ENCODE results near the gene CACNA2D4. TPM values are rescaled to one million over a fixed set of nuclear protein-coding genes. Genes with fewer than 3 reads are reported as not detected.

CACNA2D4 gene
- total RNA-seq, 4 donors from 2014 or later: 1.4 to 3.3 (median 3.0) TPM

- Histone ChIP-seq H3K27ac (peak overlapping the region in 3 of 4 donors; percentile 82 to 88 (median 88)), H3K36me3 (no peaks in the 10 kb centered on the region), H3K4me3 (peak overlapping the region in 1 of 2 donors; percentile 71), H3K9me3 (no peaks in the 10 kb centered on the region), H3K4me1 (peaks cover 0 to 37% (median 11%) of the 10 kb centered on the region in 3 donors), H3K27me3 (no peaks in the 10 kb centered on the region)
- ATAC-seq: no peak
- TF ChIP-seq EP300 (IDR thresholded peaks at IDR 0.05) (no peak), CTCF (IDR thresholded peaks at IDR 0.05) (no peak), POLR2A (IDR thresholded peaks at IDR 0.05) (no peak), POLR2AphosphoS5 (IDR thresholded peaks at IDR 0.05) (no peak)
- WGBS, 2 donors (ENCODE audit: low coverage in 1 of 2): no CpG with 5 or more reads among the region's 22 CpGs
Observed at GRCh38 chr12:1797991-1798640, 120.3 kb downstream of the CACNA2D4 start.

- peak; percentile 35 for ATAC-seq
- Histone ChIP-seq H3K4me3 (peak overlapping the region; percentile 45 to 71), H3K27ac (peak overlapping the region; percentile 30 to 88 (median 85)), H3K27me3 (no peaks in the 10 kb centered on the region), H3K4me1 (peaks cover 0 to 42% (median 11%) of the 10 kb centered on the region in 3 donors), H3K9me3 (no peaks in the 10 kb centered on the region), H3K36me3 (no peaks in the 10 kb centered on the region)
- TF ChIP-seq EP300 (IDR thresholded peaks at IDR 0.05) (no peak), POLR2A (IDR thresholded peaks at IDR 0.05) (peak; percentile 44 to 56), POLR2AphosphoS5 (IDR thresholded peaks at IDR 0.05) (peak; percentile 33), CTCF (IDR thresholded peaks at IDR 0.05) (peak in 2 of 4 experiments; percentile 9 to 35)
- whole genome bisulfite sequencing, 2 donors (ENCODE audit: low coverage in 1 of 2): 33% methylated on average over 13 of the region's 71 CpGs; no CpG with 5 or more reads in 1 of the 2 donors
Observed at GRCh38 chr12:1797011-1797901, 121.2 kb downstream of the CACNA2D4 start.

- peaks cover 0 to 45% (median 11%) of the 10 kb centered on the region in 3 donors for H3K4me1 ChIP-seq
- WGBS, 2 donors (ENCODE audit: low coverage in 1 of 2): no CpG with 5 or more reads among the region's 43 CpGs
- peak overlapping the region; percentile 45 to 71 for H3K4me3 ChIP-seq
- ATAC-seq: peak; percentile 30
- TF ChIP-seq POLR2A (IDR thresholded peaks at IDR 0.05) (no peak), CTCF (IDR thresholded peaks at IDR 0.05) (no peak), POLR2AphosphoS5 (IDR thresholded peaks at IDR 0.05) (no peak), EP300 (IDR thresholded peaks at IDR 0.05) (no peak)
- H3K27ac ChIP-seq: peak overlapping the region; percentile 30 to 88 (median 85)
- H3K27me3 ChIP-seq: no peaks in the 10 kb centered on the region
- no peaks in the 10 kb centered on the region for H3K36me3 ChIP-seq
- H3K9me3 ChIP-seq: no peaks in the 10 kb centered on the region
Observed at GRCh38 chr12:1796515-1797010, 121.9 kb downstream of the CACNA2D4 start.

GRCh38 chr12:1795785-1796514 lies 122.5 kb downstream of the CACNA2D4 start:
- Histone ChIP-seq H3K4me1 (peaks cover 0 to 50% (median 11%) of the 10 kb centered on the region in 3 donors), H3K27me3 (no peaks in the 10 kb centered on the region), H3K36me3 (no peaks in the 10 kb centered on the region), H3K27ac (peak overlapping the region; percentile 30 to 88 (median 85)), H3K9me3 (no peaks in the 10 kb centered on the region), H3K4me3 (peak overlapping the region; percentile 45 to 71)
- 13% methylated on average over 7 of the region's 45 CpGs; no CpG with 5 or more reads in 1 of the 2 donors for WGBS, 2 donors (ENCODE audit: low coverage in 1 of 2)
- peak; percentile 75 for TF ChIP-seq POLR2AphosphoS5 (IDR thresholded peaks at IDR 0.05)
- TF ChIP-seq POLR2A (IDR thresholded peaks at IDR 0.05): peak; percentile 37 to 65
- no peak for TF ChIP-seq EP300 (IDR thresholded peaks at IDR 0.05)
- peak in 3 of 4 experiments; percentile 99 to 100 (median 100) for TF ChIP-seq CTCF (IDR thresholded peaks at IDR 0.05)
- peak; percentile 96 for ATAC-seq

All from gastroesophageal sphincter (tissue), 4 donors.